OCI-LY3 (cell line): Measurements from ENCODE around the gene DMTF1.

Experiments
- H2AFZ ChIP-seq: fragments of 200-600, 300-600 bp; shearing (Covaris generic); 2 replicates; pipeline ENCODE4 v1.6.0; 2014; ENCODE audit warnings: antibody characterized with exemption, low read depth, low read length
- H3K27ac ChIP-seq: fragments of 200-600, 300-600 bp; sonication (generic); 2 replicates; pipeline ENCODE4 v1.5.1; 2014; ENCODE audit warnings: mild to moderate bottlenecking, low read length, moderate library complexity, mixed read lengths
- H3K27me3 ChIP-seq: fragments of 200-600, 300-600 bp; sonication (generic); 2 replicates; pipeline ENCODE4 v1.6.1; 2014; ENCODE audit warnings: low read depth, low read length, mixed read lengths
- H3K36me3 ChIP-seq: fragments of 200-600, 300-600 bp; sonication (generic); replicated peaks from 2 replicates; pipeline ENCODE3; 2014; ENCODE audit warnings: low read depth, low read length, mixed read lengths
- H3K4me1 ChIP-seq: fragments of 300-600, 200-600 bp; sonication (generic); 2 replicates; pipeline ENCODE4 v1.6.1; 2014; ENCODE audit warnings: low read length, mixed read lengths
- H3K4me2 ChIP-seq: fragments of 200-600, 300-600 bp; sonication (generic); 2 replicates; pipeline ENCODE4 v1.6.1; 2014; ENCODE audit warnings: low read length, mixed read lengths
- H3K4me3 ChIP-seq: fragments of 300-600, 200-600 bp; sonication (generic); 2 replicates; pipeline ENCODE4 v1.5.1; 2014; ENCODE audit warnings: antibody characterized with exemption, mild to moderate bottlenecking, low read length, moderate library complexity
- H3K79me2 ChIP-seq: fragments of 300-600, 200-600 bp; shearing (Covaris generic); 2 replicates; pipeline ENCODE4 v1.6.1; 2014; ENCODE audit warnings: mild to moderate bottlenecking, low read length, mixed read lengths
- H3K9ac ChIP-seq: fragments of 300-600, 200-600 bp; shearing (Covaris generic); 2 replicates; pipeline ENCODE4 v1.6.0; 2014; ENCODE audit warnings: mild to moderate bottlenecking, low read length, moderate library complexity
- H3K9me3 ChIP-seq: fragments of 200-600, 300-600 bp; shearing (Covaris generic); 2 replicates; pipeline ENCODE4 v1.6.1; 2014; ENCODE audit warnings: low read length, mixed read lengths; ENCODE audit not compliant: insufficient read depth
- H4K20me1 ChIP-seq: fragments of 200-600, 300-600 bp; sonication (generic); 2 replicates; pipeline ENCODE4 v1.6.1; 2016; ENCODE audit warnings: low read length, mixed read lengths; ENCODE audit not compliant: insufficient read depth
- CTCF ChIP-seq: fragments of 200-600, 300-600 bp; sonication (generic); IDR thresholded peaks from 2 replicates; pipeline ENCODE4 v1.5.1; 2014; ENCODE audit warnings: antibody characterized with exemption, low read length, low read depth
- EZH2phosphoT487 ChIP-seq: fragments of 200-600 bp; shearing (Covaris generic); IDR thresholded peaks from 2 replicates; pipeline ENCODE4 v1.6.1; 2018; ENCODE audit warnings: antibody characterized with exemption, mixed run types, low read depth

DMTF1 gene

GRCh38 chr7:87170828-87171227 lies 18.6 kb downstream of the DMTF1 start:
- H3K9me3 ChIP-seq, result no peaks in the 10 kb centered on the region
- peaks cover 92% of the 10 kb centered on the region for H3K36me3 ChIP-seq
- H3K4me3 ChIP-seq, result no peak overlapping the region
- H3K9ac ChIP-seq, result no peak overlapping the region
- peaks cover 7% of the 10 kb centered on the region; the same call in 1 of the 2 replicates for H3K79me2 ChIP-seq
- no peak for TF ChIP-seq EZH2phosphoT487
- no peak for TF ChIP-seq CTCF
- H2AFZ ChIP-seq, result no peak overlapping the region
- H3K4me2 ChIP-seq, result no peak overlapping the region
- no peaks in the 10 kb centered on the region for H3K27me3 ChIP-seq
- peaks cover 9% of the 10 kb centered on the region; the same call in 1 of the 2 replicates for H4K20me1 ChIP-seq
- no peaks in the 10 kb centered on the region for H3K4me1 ChIP-seq
- no peak overlapping the region for H3K27ac ChIP-seq

DNA sequence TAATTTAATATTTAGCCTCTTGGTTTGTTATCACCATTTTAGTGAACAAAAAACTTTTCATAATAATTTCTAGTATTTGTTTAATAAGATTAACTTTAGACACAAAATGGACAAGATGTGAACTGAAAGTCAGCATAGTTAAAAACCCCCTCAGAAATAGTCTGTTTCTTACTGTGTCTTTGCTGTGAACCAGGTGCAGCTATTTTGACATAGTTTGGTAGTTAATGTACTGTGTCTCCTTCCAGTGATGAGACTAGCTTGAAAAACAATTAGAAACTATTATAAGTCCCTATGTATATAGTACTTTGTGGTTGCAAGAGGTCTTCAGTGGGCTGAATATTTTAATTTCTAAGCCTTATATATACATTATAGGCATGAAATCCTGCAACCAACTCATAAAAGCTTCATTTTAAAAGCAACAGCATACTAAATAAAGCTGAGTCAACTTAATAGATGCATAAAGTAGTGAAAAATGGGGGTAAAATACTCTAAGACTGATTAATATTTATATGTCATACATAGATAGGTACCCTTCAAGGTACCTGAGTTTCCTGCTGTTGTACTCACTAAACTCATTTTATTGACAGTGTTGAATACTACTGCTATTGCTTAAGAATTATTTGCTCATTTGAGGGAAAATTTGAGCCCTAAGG lies 19.2 kb downstream of the DMTF1 start:
- no peaks in the 10 kb centered on the region for H3K9me3 ChIP-seq
- no peak overlapping the region for H3K4me2 ChIP-seq
- H4K20me1 ChIP-seq, result peaks cover 11% of the 10 kb centered on the region
- no peaks in the 10 kb centered on the region for H3K27me3 ChIP-seq
- no peak overlapping the region for H2AFZ ChIP-seq
- H3K4me3 ChIP-seq, result no peak overlapping the region
- H3K4me1 ChIP-seq, result no peaks in the 10 kb centered on the region
- H3K27ac ChIP-seq, result no peak overlapping the region
- H3K36me3 ChIP-seq, result peaks cover 91% of the 10 kb centered on the region
- H3K79me2 ChIP-seq, result peaks cover 10% of the 10 kb centered on the region; the same call in 1 of the 2 replicates
- H3K9ac ChIP-seq, result no peak overlapping the region
- TF ChIP-seq EZH2phosphoT487 (no peak), CTCF (no peak)

DNA sequence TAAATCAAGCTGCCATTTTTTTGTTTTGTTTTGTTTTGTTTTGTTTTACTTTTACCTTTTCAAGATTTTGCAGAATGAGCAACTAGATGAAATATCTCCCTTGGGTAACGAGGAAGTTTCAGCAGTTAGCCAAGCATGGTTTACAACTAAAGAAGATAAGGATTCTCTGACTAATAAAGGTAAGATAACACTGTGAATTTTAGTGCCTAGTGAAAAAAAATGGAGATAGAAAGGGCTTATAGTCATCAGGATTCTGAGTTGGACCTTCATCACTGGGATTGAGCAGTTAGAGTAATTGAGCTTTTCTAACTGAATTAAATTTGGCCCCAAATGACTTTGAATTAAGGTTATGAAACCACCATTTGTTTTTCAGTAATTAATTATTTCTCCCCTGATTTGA lies 21.2 kb downstream of the DMTF1 start:
- Histone ChIP-seq H3K27ac (no peak overlapping the region), H3K27me3 (no peaks in the 10 kb centered on the region), H3K36me3 (peaks cover 86% of the 10 kb centered on the region), H3K4me3 (no peak overlapping the region), H3K9me3 (no peaks in the 10 kb centered on the region), H3K79me2 (peaks cover 6% of the 10 kb centered on the region; the same call in 1 of the 2 replicates), H4K20me1 (peaks cover 19% of the 10 kb centered on the region), H2AFZ (no peak overlapping the region), H3K4me1 (no peaks in the 10 kb centered on the region), H3K4me2 (no peak overlapping the region), H3K9ac (no peak overlapping the region)
- TF ChIP-seq CTCF, result no peak
- no peak for TF ChIP-seq EZH2phosphoT487

DNA sequence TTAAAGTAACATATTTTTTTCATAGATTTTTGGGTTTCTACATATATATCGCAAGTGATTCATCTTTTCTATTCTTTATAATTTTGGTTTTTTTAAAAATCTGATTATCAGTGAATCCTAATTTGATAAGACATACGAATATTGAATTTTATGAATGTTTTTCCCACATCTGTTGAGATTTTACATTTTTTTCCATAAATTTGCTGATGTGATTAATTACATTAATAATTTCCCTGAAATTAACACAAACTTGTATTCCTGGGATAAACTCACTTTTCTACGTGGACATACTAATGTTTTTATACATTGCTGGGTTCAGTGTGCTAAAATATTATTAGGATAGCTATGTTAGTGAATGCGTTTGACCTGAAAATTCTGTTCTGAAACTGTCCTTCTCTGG lies 26.1 kb downstream of the DMTF1 start:
- H4K20me1 ChIP-seq, result peaks cover 16% of the 10 kb centered on the region
- no peak overlapping the region for H3K4me3 ChIP-seq
- no peak overlapping the region for H3K27ac ChIP-seq
- no peak overlapping the region for H3K9ac ChIP-seq
- no peaks in the 10 kb centered on the region for H3K27me3 ChIP-seq
- peaks cover 3% of the 10 kb centered on the region; the same call in 1 of the 2 replicates for H3K79me2 ChIP-seq
- no peak overlapping the region for H2AFZ ChIP-seq
- H3K4me2 ChIP-seq, result no peak overlapping the region
- no peaks in the 10 kb centered on the region for H3K4me1 ChIP-seq
- H3K9me3 ChIP-seq, result no peaks in the 10 kb centered on the region
- peaks cover 68% of the 10 kb centered on the region for H3K36me3 ChIP-seq
- no peak for TF ChIP-seq CTCF
- no peak for TF ChIP-seq EZH2phosphoT487
